Astrocyte (in vitro differentiated cells and primary cell): ENCODE measurements around the gene GLB1L2. TPM values are rescaled to one million over a fixed set of nuclear protein-coding genes. Genes with fewer than 3 reads are reported as not detected.

Experiments
- DNase-seq: peaks from one replicate; pipeline ENCODE4 v3.0.0-alpha.2; 2010; ENCODE audit warnings: low read depth
- FAIRE-seq: peaks from 2 replicates; lab custom pipeline; 2011; peaks lifted over from hg19 to GRCh38; lab: Jason Lieb, UNC
- H2AFZ ChIP-seq: 2 replicates; pipeline ENCODE4 v1.6.0; 2012; ENCODE audit warnings: low read depth, low read length, inconsistent platforms
- H3K27ac ChIP-seq: 2 replicates; pipeline ENCODE4 v1.5.1; 2011; ENCODE audit warnings: low read depth, low read length, inconsistent platforms
- H3K27me3 ChIP-seq: 2 replicates; pipeline ENCODE4 v1.6.0; 2011; ENCODE audit warnings: low read length, inconsistent platforms; ENCODE audit not compliant: insufficient read depth
- H3K36me3 ChIP-seq: 2 replicates; pipeline ENCODE4 v1.5.1; 2011; ENCODE audit warnings: low read length, inconsistent platforms; ENCODE audit not compliant: insufficient read depth
- H3K4me1 ChIP-seq: 2 replicates; pipeline ENCODE4 v1.5.1; 2011; ENCODE audit warnings: low read length, inconsistent platforms; ENCODE audit not compliant: insufficient read depth
- H3K4me2 ChIP-seq: 2 replicates; pipeline ENCODE4 v1.6.0; 2012; ENCODE audit warnings: low read length, inconsistent platforms
- H3K4me3 ChIP-seq: 2 replicates; pipeline ENCODE4 v1.5.1; 2011; ENCODE audit warnings: low read depth, mild to moderate bottlenecking, low read length, inconsistent platforms; ENCODE audit not compliant: insufficient read depth
- H3K79me2 ChIP-seq: 2 replicates; pipeline ENCODE4 v1.6.0; 2012; ENCODE audit warnings: mild to moderate bottlenecking, low read length, inconsistent platforms; ENCODE audit not compliant: insufficient read depth
- H3K9ac ChIP-seq: 2 replicates; pipeline ENCODE4 v1.6.0; 2012; ENCODE audit warnings: mild to moderate bottlenecking, low read length, inconsistent platforms
- H3K9me3 ChIP-seq: 2 replicates; pipeline ENCODE4 v1.5.1; 2012; ENCODE audit warnings: low read depth, mild to moderate bottlenecking, low read length, inconsistent platforms; ENCODE audit not compliant: insufficient read depth
- H4K20me1 ChIP-seq: 2 replicates; pipeline ENCODE4 v1.6.0; 2012; ENCODE audit warnings: low read length, inconsistent platforms; ENCODE audit not compliant: insufficient read depth
- H3K27ac Mint-ChIP-seq: one replicate; pipeline ENCODE4 v1.8.0; 2021; ENCODE audit warnings: mild to moderate bottlenecking, mixed read lengths; ENCODE audit not compliant: unreplicated experiment
- H3K27me3 Mint-ChIP-seq: one replicate; pipeline ENCODE4 v1.8.0; 2021; ENCODE audit warnings: low read depth, mixed read lengths; ENCODE audit not compliant: unreplicated experiment
- H3K36me3 Mint-ChIP-seq: one replicate; pipeline ENCODE4 v1.8.0; 2021; ENCODE audit warnings: low read depth, mixed read lengths; ENCODE audit not compliant: unreplicated experiment
- H3K4me1 Mint-ChIP-seq: one replicate; pipeline ENCODE4 v1.8.0; 2021; ENCODE audit warnings: low read depth, mixed read lengths; ENCODE audit not compliant: unreplicated experiment
- H3K4me3 Mint-ChIP-seq: one replicate; pipeline ENCODE4 v1.8.0; 2021; ENCODE audit warnings: mild to moderate bottlenecking, moderate library complexity, mixed read lengths; ENCODE audit not compliant: unreplicated experiment
- H3K9me3 Mint-ChIP-seq: one replicate; pipeline ENCODE4 v1.8.0; 2021; ENCODE audit warnings: mild to moderate bottlenecking, mixed read lengths; ENCODE audit not compliant: unreplicated experiment
- CTCF ChIP-seq: IDR thresholded peaks from 2 replicates; pipeline ENCODE4 v1.5.1; 2011; ENCODE audit warnings: low read depth, mild to moderate bottlenecking, inconsistent platforms, low read length, moderate library complexity; ENCODE audit not compliant: insufficient read depth
- EZH2 ChIP-seq: IDR thresholded peaks from 2 replicates; pipeline ENCODE4 v1.6.1; 2012; ENCODE audit warnings: mild to moderate bottlenecking, low read length, inconsistent platforms; ENCODE audit not compliant: insufficient read depth
- total RNA-seq: library from RNA; stranded (reverse); gene quantifications from 2 replicates; pipeline ENCODE4 v1.2.1, GENCODE V29; 2021

Gene GLB1L2
- total RNA-seq, 1 donor from 2014 or later = 2.8 TPM

DNA sequence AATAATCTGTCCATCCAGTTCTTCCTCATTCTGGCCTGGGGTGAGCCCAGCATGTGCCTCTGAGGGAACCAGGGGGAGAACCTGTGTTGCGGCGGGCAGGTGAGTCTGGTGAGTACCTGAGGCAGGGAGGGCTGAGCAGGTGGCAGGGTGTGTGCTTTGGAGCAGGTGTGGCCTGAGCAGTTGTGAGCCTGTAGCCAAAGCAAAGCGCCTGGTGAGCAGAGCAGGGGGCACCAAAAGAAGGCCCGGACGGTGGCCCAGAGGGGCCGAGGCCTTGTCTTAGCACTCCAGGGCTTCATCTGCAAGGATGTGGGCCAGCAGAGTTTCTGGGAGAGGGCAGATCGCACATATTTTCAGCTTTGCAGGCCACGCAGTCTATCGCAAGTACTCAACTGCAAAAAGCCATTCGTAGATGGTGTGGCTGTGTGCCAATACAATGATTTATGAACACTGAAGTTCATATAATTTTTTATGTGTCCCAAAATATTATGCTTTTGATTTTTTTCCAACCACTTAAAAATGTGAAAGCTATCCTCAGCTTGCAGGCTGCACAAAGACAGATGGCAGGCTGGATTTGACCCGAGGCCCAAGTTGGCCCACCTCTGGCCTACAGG lies 8.7 kb downstream of the GLB1L2 start:
- no peak overlapping the region for H3K27ac ChIP-seq
- no peaks in the 10 kb centered on the region for H3K4me1 ChIP-seq
- Mint-ChIP-seq H3K36me3 (no peaks in the 10 kb centered on the region), H3K4me1 (peaks cover 7% of the 10 kb centered on the region), H3K9me3 (no peaks in the 10 kb centered on the region), H3K27me3 (peaks cover 25% of the 10 kb centered on the region), H3K27ac (no peak overlapping the region), H3K4me3 (no peak overlapping the region)
- no peaks in the 10 kb centered on the region for H3K9me3 ChIP-seq
- H3K4me2 ChIP-seq = no peak overlapping the region
- no peaks in the 10 kb centered on the region for H3K79me2 ChIP-seq
- no peak overlapping the region for H3K9ac ChIP-seq
- no peak overlapping the region for H3K4me3 ChIP-seq
- DNase-seq (no peak), FAIRE-seq (no peak)
- H2AFZ ChIP-seq = no peak overlapping the region
- no peaks in the 10 kb centered on the region for H3K36me3 ChIP-seq
- H4K20me1 ChIP-seq = no peaks in the 10 kb centered on the region
- no peak for TF ChIP-seq CTCF
- TF ChIP-seq EZH2 = no peak
- no peaks in the 10 kb centered on the region for H3K27me3 ChIP-seq

- H3K27ac Mint-ChIP-seq = no peak overlapping the region
- H3K4me1 ChIP-seq = no peaks in the 10 kb centered on the region
- FAIRE-seq = no peak
These were observed 10.2 kb downstream of the GLB1L2 start for GRCh38 chr11:134341805-134342571.

More at GRCh38 chr11:134341805-134342571, 10.2 kb downstream of the GLB1L2 start:
- no peaks in the 10 kb centered on the region for H3K9me3 ChIP-seq
- Mint-ChIP-seq H3K27me3 (peaks cover 24% of the 10 kb centered on the region), H3K36me3 (no peaks in the 10 kb centered on the region), H3K4me3 (no peak overlapping the region), H3K9me3 (no peaks in the 10 kb centered on the region), H3K4me1 (peaks cover 7% of the 10 kb centered on the region)
- H2AFZ ChIP-seq = no peak overlapping the region
- no peaks in the 10 kb centered on the region for H3K27me3 ChIP-seq
- no peak overlapping the region for H3K4me2 ChIP-seq
- H3K9ac ChIP-seq = no peak overlapping the region
- H3K79me2 ChIP-seq = no peaks in the 10 kb centered on the region
- no peak overlapping the region for H3K27ac ChIP-seq
- no peaks in the 10 kb centered on the region for H3K36me3 ChIP-seq
- no peak for DNase-seq
- H4K20me1 ChIP-seq = no peaks in the 10 kb centered on the region
- no peak overlapping the region for H3K4me3 ChIP-seq
- TF ChIP-seq CTCF = no peak
- no peak for TF ChIP-seq EZH2
